H1 (cell line): ENCODE results near the gene FLNC. TPM values are rescaled to one million over a fixed set of nuclear protein-coding genes. Genes with fewer than 3 reads are reported as not detected.

Experiments
- CTCF ChIA-PET: fragments of 300-600 bp; sonication (Branson Sonifier 250); formaldehyde crosslinking; loops from one replicate; lab custom pipeline; 2021; ENCODE audit not compliant: partially characterized antibody; lab: Charles Lee
- POLR2A ChIA-PET: fragments of 300-600 bp; sonication (Branson Sonifier 250); formaldehyde crosslinking; loops from one replicate; lab custom pipeline; 2021; ENCODE audit warnings: inconsistent platforms; ENCODE audit not compliant: partially characterized antibody; lab: Charles Lee
- DNase-seq, 2 experiments: peaks; one replicate each; pipeline versions ENCODE4 v3.0.0 to v3.0.0-alpha.2; 2010 to 2022; ENCODE audit warnings: low spot score in 2 of 2, low read depth in 1 of 2, mixed read lengths in 1 of 2
- FAIRE-seq: peaks from 2 replicates; lab custom pipeline; 2011; peaks lifted over from hg19 to GRCh38; lab: Jason Lieb, UNC
- H2AFZ ChIP-seq: 2 replicates; pipeline ENCODE4 v1.8.1; 2012; ENCODE audit warnings: low read length, inconsistent platforms
- H2AK5ac ChIP-seq: 2 replicates; pipeline ENCODE4 v1.6.1; 2013; ENCODE audit warnings: low read depth, low read length
- H2BK120ac ChIP-seq: replicated peaks from 2 replicates; pipeline ENCODE3; 2013; ENCODE audit warnings: low read depth, low read length, inconsistent platforms
- H2BK12ac ChIP-seq: 2 replicates; pipeline ENCODE4 v1.6.1; 2013; ENCODE audit warnings: low read depth, low read length
- H2BK15ac ChIP-seq: 2 replicates; pipeline ENCODE4 v1.6.1; 2013; ENCODE audit warnings: low read length
- H2BK20ac ChIP-seq: 2 replicates; pipeline ENCODE4 v1.6.1; 2013; ENCODE audit warnings: low read length
- H2BK5ac ChIP-seq: 2 replicates; pipeline ENCODE4 v1.6.1; 2013; ENCODE audit warnings: low read depth, low read length
- H3K14ac ChIP-seq: 2 replicates; pipeline ENCODE4 v1.6.1; 2013; ENCODE audit warnings: inconsistent platforms; ENCODE audit not compliant: insufficient read length
- H3K18ac ChIP-seq: 2 replicates; pipeline ENCODE4 v1.6.1; 2013; ENCODE audit warnings: low read length; ENCODE audit errors: extremely low read depth
- H3K23ac ChIP-seq: 2 replicates; pipeline ENCODE4 v1.6.1; 2013; ENCODE audit warnings: inconsistent platforms; ENCODE audit not compliant: insufficient read length
- H3K23me2 ChIP-seq: 2 replicates; pipeline ENCODE4 v1.6.1; 2013; ENCODE audit warnings: low read depth, low read length
- H3K27ac ChIP-seq: 2 replicates; pipeline ENCODE4 v1.6.1; 2011; ENCODE audit warnings: low read depth, low read length, inconsistent platforms
- H3K27me3 ChIP-seq, 4 experiments: replicated peaks in 1 of 4; 1 replicate in 1 of 4; 2 replicates in 3 of 4; pipeline versions ENCODE4 v1.6.1 to v1.8.1; 2011 to 2013; ENCODE audit warnings: low read length in 3 of 4, mild to moderate bottlenecking in 3 of 4, inconsistent platforms in 2 of 4, mixed read lengths in 2 of 4, moderate library complexity in 1 of 4; ENCODE audit not compliant: control insufficient read depth in 3 of 4, insufficient read depth in 3 of 4; ENCODE audit errors: extremely low read depth in 1 of 4
- H3K36me3 ChIP-seq, 4 experiments: 2 replicates each; pipeline versions ENCODE4 v1.6.1 to v1.8.1; 2011 to 2013; ENCODE audit warnings: mild to moderate bottlenecking in 4 of 4, low read length in 3 of 4, moderate library complexity in 2 of 4, control low read depth in 1 of 4, inconsistent platforms in 1 of 4; ENCODE audit not compliant: insufficient read depth in 4 of 4, control insufficient read depth in 2 of 4
- H3K4ac ChIP-seq: replicated peaks from 2 replicates; pipeline ENCODE3; 2013; ENCODE audit warnings: low read length, low read depth, mixed read lengths, inconsistent platforms; ENCODE audit not compliant: insufficient read length
- H3K4me1 ChIP-seq, 4 experiments: replicated peaks in 1 of 4; 1 replicate in 1 of 4; 2 replicates in 3 of 4; pipeline versions ENCODE4 v1.6.1 to v1.8.1; 2011 to 2013; ENCODE audit warnings: low read length in 3 of 4, inconsistent platforms in 2 of 4, mixed read lengths in 1 of 4; ENCODE audit not compliant: insufficient read depth in 4 of 4, control insufficient read depth in 3 of 4
- H3K4me2 ChIP-seq, 2 experiments: 2 replicates each; pipeline versions ENCODE4 v1.6.1 to v1.8.1; 2011 to 2013; ENCODE audit warnings: low read depth in 2 of 2, low read length in 2 of 2, control low read depth in 1 of 2, inconsistent platforms in 1 of 2, mild to moderate bottlenecking in 1 of 2; ENCODE audit not compliant: insufficient read depth in 1 of 2
- H3K4me3 ChIP-seq, 4 experiments: fragments of 200-600, 300-600 bp in 1 of 4; sonication (generic), shearing (Covaris generic), sonication (Bioruptor Twin) in 1 of 4; 2 replicates each; pipeline versions ENCODE4 v1.5.1 to v1.8.1; 2011 to 2016; ENCODE audit warnings: low read length in 4 of 4, low read depth in 3 of 4, control low read depth in 2 of 4, inconsistent platforms in 2 of 4, mild to moderate bottlenecking in 2 of 4, mixed read lengths in 1 of 4, moderate library complexity in 1 of 4; ENCODE audit not compliant: insufficient read depth in 2 of 4; ENCODE audit errors: extremely low read depth in 1 of 4
- H3K56ac ChIP-seq: replicated peaks from 2 replicates; pipeline ENCODE3; 2013; ENCODE audit warnings: low read depth, mild to moderate bottlenecking, mixed read lengths, low read length, inconsistent platforms; ENCODE audit not compliant: insufficient read length
- H3K79me1 ChIP-seq: 2 replicates; pipeline ENCODE4 v1.6.1; 2013; ENCODE audit warnings: low read depth, low read length, control low read depth
- H3K79me2 ChIP-seq, 2 experiments: 2 replicates each; pipeline versions ENCODE4 v1.6.1 to v1.8.1; 2012 to 2013; ENCODE audit warnings: low read length in 2 of 2, mild to moderate bottlenecking in 2 of 2, inconsistent platforms in 1 of 2; ENCODE audit not compliant: insufficient read depth in 2 of 2, control insufficient read depth in 1 of 2
- H3K9ac ChIP-seq, 4 experiments: replicated peaks in 1 of 4; 1 replicate in 1 of 4; 2 replicates in 3 of 4; pipeline versions ENCODE4 v1.6.1 to v1.8.1; 2011 to 2013; ENCODE audit warnings: low read depth in 3 of 4, low read length in 3 of 4, control low read depth in 2 of 4, mild to moderate bottlenecking in 2 of 4, moderate library complexity in 2 of 4, inconsistent platforms in 1 of 4; ENCODE audit errors: extremely low read depth in 1 of 4
- H3K9me3 ChIP-seq, 2 experiments: 2 replicates each; pipeline versions ENCODE4 v1.6.1 to v1.8.1; 2012 to 2013; ENCODE audit warnings: mild to moderate bottlenecking in 2 of 2, moderate library complexity in 2 of 2, control low read depth in 1 of 2, inconsistent platforms in 1 of 2, low read depth in 1 of 2, low read length in 1 of 2, mixed read lengths in 1 of 2; ENCODE audit not compliant: insufficient read depth in 2 of 2
- H4K20me1 ChIP-seq, 2 experiments: replicated peaks in 1 of 2; 2 replicates each; pipeline versions ENCODE3 to v1.8.1; 2011 to 2013; ENCODE audit warnings: inconsistent platforms in 2 of 2, low read length in 2 of 2, mild to moderate bottlenecking in 1 of 2; ENCODE audit not compliant: insufficient read depth in 2 of 2, control insufficient read depth in 1 of 2
- H4K5ac ChIP-seq: 2 replicates; pipeline ENCODE4 v1.6.1; 2013; ENCODE audit warnings: low read length, low read depth, mixed read lengths, inconsistent platforms; ENCODE audit not compliant: insufficient read length
- H4K8ac ChIP-seq: 2 replicates; pipeline ENCODE4 v1.8.0; 2013; ENCODE audit warnings: mild to moderate bottlenecking, moderate library complexity, low read length, inconsistent platforms; ENCODE audit not compliant: insufficient read depth; ENCODE audit errors: extremely low read depth
- H4K91ac ChIP-seq: replicated peaks from 2 replicates; pipeline ENCODE3; 2013; ENCODE audit warnings: low read length, mixed read lengths, inconsistent platforms; ENCODE audit not compliant: insufficient read length
- CBX8 ChIP-seq: fragments of 300-800, 300-1000 bp; sonication (generic); IDR thresholded peaks from 2 replicates; pipeline ENCODE4 v1.7.1; 2016; ENCODE audit warnings: low read depth, low read length, borderline replicate concordance
- CHD1 ChIP-seq: IDR thresholded peaks from 2 replicates; pipeline ENCODE4 v1.6.1; 2012; ENCODE audit warnings: low read depth, low read length, improper control_type of control experiment
- E2F6 ChIP-seq: IDR thresholded peaks from 2 replicates; pipeline ENCODE4 v1.6.1; 2012; ENCODE audit warnings: inconsistent platforms
- EP300 ChIP-seq, 2 experiments: IDR thresholded peaks; 1 replicate in 1 of 2; 2 replicates in 1 of 2; pipeline ENCODE4 v1.6.1; 2011 to 2012; ENCODE audit warnings: low read depth in 2 of 2, low read length in 2 of 2, mild to moderate bottlenecking in 2 of 2, borderline replicate concordance in 1 of 2, inconsistent platforms in 1 of 2, moderate library complexity in 1 of 2
- EZH2 ChIP-seq: fragments of 200-600 bp; sonication (generic); IDR thresholded peaks from 2 replicates; pipeline ENCODE4 v1.7.1; 2012; ENCODE audit warnings: low read depth, mild to moderate bottlenecking, moderate library complexity, low read length, inconsistent platforms; ENCODE audit not compliant: severe bottlenecking
- KDM1A ChIP-seq: fragments of 200-600, 300-600 bp; sonication (generic); IDR thresholded peaks from 2 replicates; pipeline ENCODE4 v1.7.1; 2016; ENCODE audit warnings: mild to moderate bottlenecking, low read length, borderline replicate concordance
- MAFK ChIP-seq: IDR thresholded peaks from 2 replicates; pipeline ENCODE4 v1.6.1; 2012; ENCODE audit warnings: low read depth, mild to moderate bottlenecking, improper control_type of control experiment, low read length
- PHF8 ChIP-seq: fragments of 200-600 bp; sonication (generic); conservative IDR thresholded peaks from 2 replicates; pipeline ENCODE4 v1.7.1; 2012; ENCODE audit warnings: low read depth, mild to moderate bottlenecking, inconsistent platforms, low read length, moderate library complexity
- SIX5 ChIP-seq: IDR thresholded peaks from 2 replicates; pipeline ENCODE4 v1.6.1; 2011; ENCODE audit warnings: mild to moderate bottlenecking, low read depth, low read length
- SP1 ChIP-seq: IDR thresholded peaks from 2 replicates; pipeline ENCODE4 v1.6.1; 2011; ENCODE audit warnings: low read depth, low read length
- SRF ChIP-seq: IDR thresholded peaks from 2 replicates; pipeline ENCODE4 v1.6.1; 2011; ENCODE audit warnings: mild to moderate bottlenecking, low read depth, low read length, moderate library complexity
- TAF7 ChIP-seq: optimal IDR thresholded peaks from 2 replicates; pipeline ENCODE3; 2011; ENCODE audit warnings: low read depth, mild to moderate bottlenecking, inconsistent platforms, low read length, moderate library complexity, borderline replicate concordance
- TCF12 ChIP-seq: IDR thresholded peaks from 2 replicates; pipeline ENCODE4 v1.6.1; 2011; ENCODE audit warnings: low read depth, mild to moderate bottlenecking, low read length
- TEAD4 ChIP-seq: IDR thresholded peaks from 2 replicates; pipeline ENCODE4 v1.6.1; 2012; ENCODE audit warnings: low read depth, low read length, inconsistent platforms, mixed read lengths
- WGBS, 2 experiments: shearing (Covaris generic) in 1 of 2; methylation state at CpG; one replicate each; pipeline versions ENCODE4 v1.1.6 to v1.1.7; 2013 to 2015; ENCODE audit warnings: low lambda C conversion rate in 2 of 2, mixed read lengths in 2 of 2, inconsistent platforms in 1 of 2, low coverage in 1 of 2, missing lambda C conversion rate in 1 of 2; ENCODE audit not compliant: insufficient replicate concordance in 2 of 2, insufficient coverage in 1 of 2, insufficient read length in 1 of 2; ENCODE audit errors: extremely low coverage in 1 of 2, missing lambda C conversion rate in 1 of 2; 5-methylcytosine and 5-hydroxymethylcytosine counted together
- polyA plus RNA-seq, 7 experiments: library from polyadenylated mRNA; depleted of rRNA in 3 of 7; stranded (reverse) in 5 of 7; unstranded in 2 of 7; fragments of >200 nt in 5 of 7; fragments of 200-250 nt in 2 of 7; gene quantifications; 1 replicate in 5 of 7; 2 replicates in 1 of 7; 4 replicates in 1 of 7; pipeline versions ENCODE4 v1.2.1 to v1.2.3, GENCODE V29; 2011 to 2013; ENCODE audit warnings: missing spikeins in 2 of 7, mixed read lengths in 2 of 7
- total RNA-seq: library from RNA; stranded (reverse); fragmentation: NEBNext Ultra II Directional; extraction: Animal tissue kit (Norgen Biotek cat#: 25700); gene quantifications from 2 replicates; pipeline ENCODE4 v1.2.1, GENCODE V29; 2021

Gene FLNC
- total and polyA plus RNA-seq, 2 of the 8 experiments (the other 6 are each of a cell fraction or from before 2014, with no cell fraction given) = 1.9 to 10.7 TPM

GRCh38 chr7:128799451-128799850 lies 30.8 kb upstream of the FLNC start:
- no peak overlapping the region for H3K4me3 ChIP-seq
- TF ChIP-seq E2F6 (no peak), CBX8 (no peak), EZH2 (no peak), TEAD4 (no peak), SP1 (no peak), TCF12 (no peak), MAFK (no peak), PHF8 (no peak), EP300 (IDR thresholded peaks at IDR 0.05; ENCODE audit: borderline replicate concordance in 1 of 2, low read depth in 2 of 2, low read length in 2 of 2) (no peak), SIX5 (no peak), SRF (no peak), CHD1 (no peak), KDM1A (no peak), TAF7 (no peak)

More at GRCh38 chr7:128799451-128799850, 30.8 kb upstream of the FLNC start:
- Histone ChIP-seq H4K5ac (no peak overlapping the region), H3K23ac (no peak overlapping the region), H2BK120ac (no peak overlapping the region), H3K79me2 (no peaks in the 10 kb centered on the region), H3K18ac (no peak overlapping the region), H3K4me2 (no peak overlapping the region), H4K20me1 (no peaks in the 10 kb centered on the region), H2AFZ (no peak overlapping the region), H4K91ac (no peak overlapping the region), H3K4me1 (no peaks in the 10 kb centered on the region), H4K8ac (no peak overlapping the region), H2AK5ac (no peak overlapping the region), H2BK20ac (no peak overlapping the region), H3K56ac (no peak overlapping the region), H3K27me3 (no peaks in the 10 kb centered on the region), H3K4ac (no peak overlapping the region), H3K23me2 (no peaks in the 10 kb centered on the region), H3K9me3 (no peaks in the 10 kb centered on the region), H3K9ac (no peak overlapping the region), H3K27ac (no peak overlapping the region), H2BK15ac (no peak overlapping the region), H2BK12ac (no peak overlapping the region), H3K36me3 (peaks cover 2 to 50% (median 18%) of the 10 kb centered on the region in 4 experiments; a peak in 5 of 8 replicates), H2BK5ac (no peak overlapping the region), H3K79me1 (no peaks in the 10 kb centered on the region), H3K14ac (no peak overlapping the region)
- CTCF ChIA-PET = interaction anchor here (1.0 kb wide), 1 partner anchor 42 kb away, joined by 4 read pairs; no protein-coding TSS in a partner anchor
- FAIRE-seq = no peak
- no peak for DNase-seq
- POLR2A ChIA-PET = interaction anchor here (1.9 kb wide), 1 partner anchor 9 kb away, joined by 12 read pairs; no protein-coding TSS in a partner anchor
- 87% methylated on average over 2 of the region's 2 CpGs; no CpG with 5 or more reads in 1 of the 2 experiments for WGBS, 2 experiments
